GM12878 (cell line): ENCODE data around the gene GPSM3. TPM values are rescaled to one million over a fixed set of nuclear protein-coding genes. Genes with fewer than 3 reads are reported as not detected.

Experiments used
- ATAC-seq: fragments of 200-7000 bp; cut with Tn5 transposase; 3 replicates; pipeline ENCODE4 v1.9.1; 2020; ENCODE audit warnings: mild to moderate bottlenecking, moderate library complexity
- BruUV-seq: library from RNA; stranded (reverse); fragments of 400-500 nt; replicated peaks from 2 replicates; lab custom pipeline; 2021; lab: Mats Ljungman, UMichigan
- CTCF ChIA-PET: fragments of 300-600 bp; sonication (Branson Sonifier 250); formaldehyde crosslinking; extraction: SDS; loops from one replicate; lab custom pipeline; 2021; ENCODE audit warnings: inconsistent platforms; lab: Yijun Ruan, JAX
- POLR2A ChIA-PET: fragments of 350-600 bp; formaldehyde crosslinking; extraction: SDS; loops from one replicate; lab custom pipeline; 2021; ENCODE audit warnings: inconsistent platforms; lab: Charles Lee
- RAD21 ChIA-PET: fragments of 300-600 bp; sonication (Branson Sonifier 250); formaldehyde crosslinking; loops from one replicate; lab custom pipeline; 2023; ENCODE audit warnings: antibody characterized with exemption; ENCODE audit not compliant: unreplicated experiment; lab: Charles Lee
- SMC1A ChIA-PET: fragments of 300-600 bp; sonication (Branson Sonifier 250); formaldehyde crosslinking; loops from one replicate; lab custom pipeline; 2023; ENCODE audit not compliant: unreplicated experiment, uncharacterized antibody; lab: Charles Lee
- DNase-seq: peaks from one replicate; pipeline ENCODE4 v3.0.0-alpha.2; 2011; ENCODE audit warnings: low read depth, low spot score
- FAIRE-seq: peaks from 3 replicates; lab custom pipeline; 2011; peaks lifted over from hg19 to GRCh38; lab: Jason Lieb, UNC
- H2AFZ ChIP-seq: 2 replicates; pipeline ENCODE4 v1.6.0; 2011; ENCODE audit warnings: low read depth, low read length, control low read depth; ENCODE audit not compliant: control insufficient read depth
- H3K27ac ChIP-seq: 2 replicates; pipeline ENCODE4 v1.5.1; 2011; ENCODE audit warnings: control low read depth; ENCODE audit not compliant: control insufficient read depth, insufficient read depth
- H3K27me3 ChIP-seq, 2 experiments: replicated peaks in 1 of 2; 2 replicates each; pipeline versions ENCODE4 v1.6.0 to v1.6.1; 2011; ENCODE audit warnings: low read length in 1 of 2; ENCODE audit not compliant: control insufficient read depth in 2 of 2, insufficient read depth in 2 of 2
- H3K36me3 ChIP-seq, 2 experiments: 2 replicates each; pipeline ENCODE4 v1.5.1; 2011; ENCODE audit warnings: low read length in 1 of 2; ENCODE audit not compliant: control insufficient read depth in 2 of 2, insufficient read depth in 2 of 2
- H3K4me1 ChIP-seq: 2 replicates; pipeline ENCODE4 v1.6.1; 2011; ENCODE audit warnings: mild to moderate bottlenecking, low read length, moderate library complexity, mixed read lengths; ENCODE audit not compliant: control insufficient read depth, insufficient read depth
- H3K4me2 ChIP-seq: 2 replicates; pipeline ENCODE4 v1.6.0; 2011; ENCODE audit warnings: control low read depth; ENCODE audit not compliant: control insufficient read depth, insufficient read depth
- H3K4me3 ChIP-seq: fragments of 200-600 bp; sonication (generic); 2 replicates; pipeline ENCODE4 v1.5.1; 2016
- H3K79me2 ChIP-seq: 2 replicates; pipeline ENCODE4 v1.6.0; 2011; ENCODE audit warnings: low read length; ENCODE audit not compliant: control insufficient read depth, insufficient read depth
- H3K9ac ChIP-seq: 2 replicates; pipeline ENCODE4 v1.8.0; 2011; ENCODE audit warnings: low read length, control low read depth, mixed read lengths; ENCODE audit not compliant: control insufficient read depth, insufficient read depth
- H3K9me3 ChIP-seq: replicated peaks from 3 replicates; pipeline ENCODE4 v1.5.1; 2011; ENCODE audit warnings: mild to moderate bottlenecking, low read length; ENCODE audit not compliant: control insufficient read depth, insufficient read depth
- H4K20me1 ChIP-seq: 2 replicates; pipeline ENCODE4 v1.6.0; 2011; ENCODE audit not compliant: control insufficient read depth, insufficient read depth
- CHD4 ChIP-seq: fragments of 200-600 bp; sonication (generic); IDR thresholded peaks from 2 replicates; pipeline ENCODE4 v1.6.1; 2016; ENCODE audit warnings: mild to moderate bottlenecking
- CREM ChIP-seq: IDR thresholded peaks from 2 replicates; pipeline ENCODE4 v1.6.1; 2014; ENCODE audit warnings: antibody characterized with exemption, low read depth
- GATAD2B ChIP-seq: fragments of 450-650 bp; conservative IDR thresholded peaks from 2 replicates; pipeline ENCODE4 v1.6.1; 2017; ENCODE audit warnings: low read depth, mild to moderate bottlenecking, moderate library complexity
- KLF5 ChIP-seq: fragments of 450-650 bp; IDR thresholded peaks from 2 replicates; pipeline ENCODE4 v1.6.1; 2014; ENCODE audit warnings: mild to moderate bottlenecking; ENCODE audit not compliant: partially characterized antibody
- NFIC ChIP-seq: IDR thresholded peaks from 2 replicates; pipeline ENCODE4 v1.6.1; 2012; ENCODE audit warnings: low read depth, mild to moderate bottlenecking, inconsistent platforms, low read length, moderate library complexity
- NFYA ChIP-seq: IDR thresholded peaks from 2 replicates; pipeline ENCODE4 v1.6.1; 2011; ENCODE audit warnings: low read depth, mild to moderate bottlenecking, low read length, improper control_type of control experiment, borderline replicate concordance
- PML ChIP-seq: IDR thresholded peaks from 2 replicates; pipeline ENCODE4 v1.6.1; 2012; ENCODE audit warnings: low read length, inconsistent platforms
- POU2F2 ChIP-seq: IDR thresholded peaks from 3 replicates; pipeline ENCODE4 v1.6.1; 2011; ENCODE audit warnings: low read depth, mild to moderate bottlenecking, low read length, borderline replicate concordance
- RB1 ChIP-seq: fragments of 450-650 bp; formaldehyde crosslinking; IDR thresholded peaks from 2 replicates; pipeline ENCODE4 v1.6.1; 2017; ENCODE audit warnings: mild to moderate bottlenecking, borderline replicate concordance
- RELA ChIP-seq: fragments of 450-650 bp; IDR thresholded peaks from 2 replicates; pipeline ENCODE4 v1.8.0; 2014; ENCODE audit warnings: borderline replicate concordance; ENCODE audit not compliant: partially characterized antibody
- SIN3A ChIP-seq: IDR thresholded peaks from 2 replicates; pipeline ENCODE4 v1.6.1; 2012; ENCODE audit warnings: low read depth, low read length, improper control_type of control experiment
- WGBS: methylation state at CpG from one replicate; pipeline ENCODE4 v1.1.6; 2016; ENCODE audit warnings: low lambda C conversion rate; ENCODE audit not compliant: insufficient replicate concordance, insufficient coverage; ENCODE audit errors: missing lambda C conversion rate; 5-methylcytosine and 5-hydroxymethylcytosine counted together
- in situ Hi-C: fragments of 300-500 bp; cut with MboI; formaldehyde crosslinking; loops from 9 replicates; pipeline ENCODE4 v1.14.3; 2018; ENCODE audit warnings: mixed read lengths
- intact Hi-C: fragments of 100-400 bp; cut with micrococcal nuclease; formaldehyde crosslinking; loops from one replicate; pipeline ENCODE4 v1.14.2; 2022; ENCODE audit not compliant: unreplicated experiment
- polyA plus RNA-seq, 11 experiments: library from polyadenylated mRNA; depleted of rRNA in 4 of 11; unstranded in 6 of 11; stranded (reverse) in 5 of 11; fragments of >200 nt; fragmentation: Nextera tagmentation in 4 of 11; fragmentation: Illumina TruSeq in 1 of 11; extraction: Ambion mirVana in 4 of 11; extraction: Trizol in 1 of 11; gene quantifications; 1 replicate in 1 of 11; 2 replicates in 10 of 11; pipeline versions ENCODE4 v1.2.1 to v1.2.3, GENCODE V29; 2011 to 2016; ENCODE audit warnings: inconsistent platforms in 2 of 11, missing spikeins in 2 of 11, low read depth in 1 of 11
- total RNA-seq, 4 experiments: library from RNA; depleted of rRNA in 3 of 4; stranded (reverse); fragments of >200 nt in 3 of 4; fragmentation: Illumina TruSeq in 1 of 4; extraction: Trizol in 1 of 4; gene quantifications; 2 replicates each; pipeline versions ENCODE4 v1.2.1 to v1.2.3, GENCODE V29; 2013 to 2021
- TF ChIP-seq, protein P1 (sequence below): fragments of 450-650 bp; IDR thresholded peaks from 2 replicates; pipeline ENCODE4 v1.6.1; 2017; ENCODE audit warnings: mild to moderate bottlenecking, low read depth, inconsistent platforms; ENCODE audit not compliant: poor library complexity, severe bottlenecking
- TF ChIP-seq, protein P2 (sequence below), 3 experiments: IDR thresholded peaks in 2 of 3; conservative IDR thresholded peaks in 1 of 3; 2 replicates each; pipeline ENCODE4 v1.5.1; 2011; ENCODE audit warnings: low read depth in 3 of 3, low read length in 3 of 3, mild to moderate bottlenecking in 3 of 3, control low read depth in 2 of 3, moderate library complexity in 2 of 3, inconsistent platforms in 1 of 3, mixed read lengths in 1 of 3; ENCODE audit not compliant: control insufficient read depth in 2 of 3, insufficient read depth in 1 of 3; ENCODE audit errors: extremely low read depth in 1 of 3

The GPSM3 gene
- total and polyA plus RNA-seq, 10 of the 15 experiments (the other 5 are each of a cell fraction or from before 2014, with no cell fraction given) = 22.0 to 137 (median 113) TPM

DNA sequence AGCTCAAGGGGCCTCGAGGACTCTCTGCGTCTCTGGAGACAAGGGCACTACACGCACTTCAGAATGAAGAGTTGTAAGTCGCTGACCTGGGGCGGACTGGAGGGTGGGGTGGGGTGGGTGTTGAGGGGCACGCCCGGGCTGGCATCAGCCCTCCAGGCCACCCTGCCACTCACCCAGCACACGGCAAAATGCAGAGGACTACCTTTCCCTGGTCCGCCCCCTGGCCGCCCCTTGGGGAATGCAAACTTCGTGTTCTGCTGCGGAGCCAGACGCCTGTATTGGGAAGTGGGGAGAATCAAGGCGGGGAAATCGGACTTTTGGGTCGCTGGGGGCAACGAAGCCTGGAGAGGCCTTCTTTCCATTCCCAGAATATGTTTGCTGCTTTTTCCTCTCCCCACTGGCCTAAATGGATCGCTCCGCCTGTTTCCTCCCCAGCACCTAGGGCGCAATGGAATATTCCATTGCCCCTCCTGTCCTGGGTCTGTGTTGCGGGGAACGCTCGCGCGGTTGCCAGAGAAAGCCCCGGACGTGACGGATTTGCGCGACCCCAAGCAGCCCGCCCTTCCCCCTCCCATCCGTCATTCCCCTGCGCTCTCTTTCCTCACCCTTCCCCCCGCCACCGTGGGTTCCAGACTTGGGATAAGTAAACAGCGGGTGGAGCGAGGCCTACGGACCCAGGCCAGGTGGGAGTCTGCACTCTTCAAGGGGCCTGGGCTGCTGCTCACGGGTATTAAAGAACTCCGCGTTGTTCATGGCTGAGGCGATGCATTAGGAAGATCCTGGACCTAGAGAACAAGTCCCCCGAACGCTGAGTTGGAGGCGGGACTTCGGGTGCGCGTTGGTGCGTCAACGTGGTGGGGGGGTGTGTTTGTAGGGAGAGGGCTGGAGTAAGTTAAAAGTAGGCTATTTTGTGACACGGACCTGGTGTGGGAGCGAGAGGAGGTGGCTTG, 38.6 kb downstream of the GPSM3 start, which contains the start of gene PPT2:
TSS of gene PPT2 (plus strand) at position 578 of the 950 bp plus-strand sequence. CDS start 454 bp downstream, outside the sequence.
- Histone ChIP-seq H3K27me3 (peaks cover 0 to 8% of the 10 kb centered on the region in 2 experiments), H3K27ac (peak within 1 kb of the TSS; percentile 11; the same call in 1 of the 2 replicates), H3K4me1 (peaks cover 3% of the 10 kb centered on the region; the same call in 1 of the 2 replicates), H3K36me3 (no peaks in the 10 kb centered on the region; a peak in 2 of 4 replicates), H3K79me2 (no peaks in the 10 kb centered on the region), H3K4me3 (peak within 1 kb of the TSS; percentile 94), H3K4me2 (peak within 1 kb of the TSS; percentile 85), H4K20me1 (no peaks in the 10 kb centered on the region), H3K9me3 (no peaks in the 10 kb centered on the region; the same call in 2 of the 3 replicates), H3K9ac (peak within 1 kb of the TSS; percentile 45), H2AFZ (peak within 1 kb of the TSS; percentile 77)
- peak; percentile 79 for ATAC-seq
- no peak for DNase-seq
- ChIA-PET SMC1A (interaction anchor here (1.0 to 1.1 kb wide), 2 partner anchors 35 to 42 kb away, joined by 4 to 5 read pairs; no protein-coding TSS in a partner anchor), POLR2A (interaction anchor here (0.7 to 1.0 kb wide), 2 partner anchors 25 to 183 kb away, joined by 3 to 7 read pairs; partner anchors contain the start of gene ATF6B), RAD21 (interaction anchor here (1.0 to 1.3 kb wide), 2 partner anchors 35 to 42 kb away, joined by 4 to 5 read pairs; no protein-coding TSS in a partner anchor), CTCF (interaction anchor here (1.0 to 1.2 kb wide), 4 partner anchors 8 to 42 kb away, joined by 4 to 7 read pairs (median 6); partner anchors contain the start of gene FKBPL)
- in situ Hi-C loops = no loop called here
- intact Hi-C loops = loop anchor here (2.0 to 10.0 kb wide), 3 partner anchors 35 to 109 kb away; no protein-coding TSS in a partner anchor
- TSS peak; percentile 87 for BruUV-seq
- peak; percentile 27 for FAIRE-seq
- WGBS = 8% methylated on average over 45 of the region's 52 CpGs
- TF ChIP-seq RELA = no peak
- TF ChIP-seq, protein P1, sequence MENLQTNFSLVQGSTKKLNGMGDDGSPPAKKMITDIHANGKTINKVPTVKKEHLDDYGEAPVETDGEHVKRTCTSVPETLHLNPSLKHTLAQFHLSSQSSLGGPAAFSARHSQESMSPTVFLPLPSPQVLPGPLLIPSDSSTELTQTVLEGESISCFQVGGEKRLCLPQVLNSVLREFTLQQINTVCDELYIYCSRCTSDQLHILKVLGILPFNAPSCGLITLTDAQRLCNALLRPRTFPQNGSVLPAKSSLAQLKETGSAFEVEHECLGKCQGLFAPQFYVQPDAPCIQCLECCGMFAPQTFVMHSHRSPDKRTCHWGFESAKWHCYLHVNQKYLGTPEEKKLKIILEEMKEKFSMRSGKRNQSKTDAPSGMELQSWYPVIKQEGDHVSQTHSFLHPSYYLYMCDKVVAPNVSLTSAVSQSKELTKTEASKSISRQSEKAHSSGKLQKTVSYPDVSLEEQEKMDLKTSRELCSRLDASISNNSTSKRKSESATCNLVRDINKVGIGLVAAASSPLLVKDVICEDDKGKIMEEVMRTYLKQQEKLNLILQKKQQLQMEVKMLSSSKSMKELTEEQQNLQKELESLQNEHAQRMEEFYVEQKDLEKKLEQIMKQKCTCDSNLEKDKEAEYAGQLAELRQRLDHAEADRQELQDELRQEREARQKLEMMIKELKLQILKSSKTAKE = no peak
- 0 out of 2 replicates have a peak, but pooled peaks have one; percentile 20 for TF ChIP-seq GATAD2B
- no peak for TF ChIP-seq NFIC
- TF ChIP-seq CREM = peak; percentile 97
- TF ChIP-seq PML = no peak
- peak; percentile 78 for TF ChIP-seq SIN3A
- no peak for TF ChIP-seq POU2F2
- TF ChIP-seq, protein P2, sequence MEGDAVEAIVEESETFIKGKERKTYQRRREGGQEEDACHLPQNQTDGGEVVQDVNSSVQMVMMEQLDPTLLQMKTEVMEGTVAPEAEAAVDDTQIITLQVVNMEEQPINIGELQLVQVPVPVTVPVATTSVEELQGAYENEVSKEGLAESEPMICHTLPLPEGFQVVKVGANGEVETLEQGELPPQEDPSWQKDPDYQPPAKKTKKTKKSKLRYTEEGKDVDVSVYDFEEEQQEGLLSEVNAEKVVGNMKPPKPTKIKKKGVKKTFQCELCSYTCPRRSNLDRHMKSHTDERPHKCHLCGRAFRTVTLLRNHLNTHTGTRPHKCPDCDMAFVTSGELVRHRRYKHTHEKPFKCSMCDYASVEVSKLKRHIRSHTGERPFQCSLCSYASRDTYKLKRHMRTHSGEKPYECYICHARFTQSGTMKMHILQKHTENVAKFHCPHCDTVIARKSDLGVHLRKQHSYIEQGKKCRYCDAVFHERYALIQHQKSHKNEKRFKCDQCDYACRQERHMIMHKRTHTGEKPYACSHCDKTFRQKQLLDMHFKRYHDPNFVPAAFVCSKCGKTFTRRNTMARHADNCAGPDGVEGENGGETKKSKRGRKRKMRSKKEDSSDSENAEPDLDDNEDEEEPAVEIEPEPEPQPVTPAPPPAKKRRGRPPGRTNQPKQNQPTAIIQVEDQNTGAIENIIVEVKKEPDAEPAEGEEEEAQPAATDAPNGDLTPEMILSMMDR (IDR thresholded peaks at IDR 0.05 in 2 of 3, conservative IDR thresholded peaks at IDR 0.05 in 1 of 3; ENCODE audit: control insufficient read depth in 2 of 3, extremely low read depth in 1 of 3, insufficient read depth in 1 of 3, low read depth in 3 of 3, low read length in 3 of 3) = no peak
- no peak for TF ChIP-seq NFYA
- TF ChIP-seq CHD4 = no peak
- peak; percentile 93 for TF ChIP-seq KLF5
- no peak for TF ChIP-seq RB1
